ENCODE results near the gene EIF4G3.
"Not testable (repeated sequence)": the region's sequence is repeated elsewhere in the genome, so short reads cannot be mapped to it uniquely, and the experiment has no call there.

The EIF4G3 gene

DNA sequence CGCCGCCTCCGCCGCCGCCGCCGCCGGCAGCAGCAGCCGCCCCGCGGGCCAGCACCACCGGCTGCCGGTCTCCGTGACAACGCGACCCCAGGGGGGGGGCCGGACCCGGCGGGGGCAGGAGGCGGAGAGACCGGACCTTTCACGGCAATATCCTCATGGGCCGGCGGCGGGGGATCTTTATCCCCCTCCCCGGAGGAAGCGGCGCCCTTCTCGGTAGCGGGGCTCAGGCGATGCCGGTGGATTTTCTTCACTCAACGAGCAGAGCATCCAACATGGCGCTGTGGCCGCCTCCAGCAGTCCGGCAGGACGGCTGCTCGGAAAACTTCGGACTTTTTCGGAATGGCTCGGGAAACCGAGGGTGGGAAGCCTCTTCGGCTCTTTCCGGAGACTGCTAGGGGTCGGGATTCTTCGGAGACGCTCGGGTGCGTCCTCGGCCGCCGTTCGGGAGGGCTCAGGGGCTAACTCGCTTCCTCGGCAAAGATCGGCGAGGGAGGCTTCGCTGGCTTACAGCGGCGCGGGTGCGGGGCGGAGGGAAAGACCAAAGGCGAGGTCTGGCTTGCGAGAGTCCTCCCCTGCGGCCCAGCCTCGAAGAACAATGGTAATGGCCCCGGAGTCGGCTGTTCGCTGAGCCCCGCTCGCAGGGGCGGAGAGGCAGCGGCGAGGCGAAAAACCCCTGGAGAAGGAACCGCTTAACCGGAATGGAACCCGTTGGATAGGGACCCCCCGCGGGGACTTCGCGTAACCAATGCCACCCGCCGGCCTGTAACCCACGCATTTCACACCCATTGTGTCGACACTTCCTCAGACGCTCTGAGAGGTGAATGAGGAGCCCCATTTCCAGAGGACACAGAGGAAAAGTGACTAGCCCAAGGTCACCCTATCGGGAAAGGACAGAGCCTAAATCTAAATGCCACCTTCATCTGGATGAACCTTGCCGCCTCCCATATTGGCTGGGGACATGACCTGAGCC lies at the start of gene EIF4G3:
Gene EIF4G3 (minus strand): TSS at position 312 of the 970 bp plus-strand sequence. CDS start 174,155 bp downstream, outside the sequence.
- DNase-seq (ENCODE audit: low spot score) = peak; percentile 95

DNA sequence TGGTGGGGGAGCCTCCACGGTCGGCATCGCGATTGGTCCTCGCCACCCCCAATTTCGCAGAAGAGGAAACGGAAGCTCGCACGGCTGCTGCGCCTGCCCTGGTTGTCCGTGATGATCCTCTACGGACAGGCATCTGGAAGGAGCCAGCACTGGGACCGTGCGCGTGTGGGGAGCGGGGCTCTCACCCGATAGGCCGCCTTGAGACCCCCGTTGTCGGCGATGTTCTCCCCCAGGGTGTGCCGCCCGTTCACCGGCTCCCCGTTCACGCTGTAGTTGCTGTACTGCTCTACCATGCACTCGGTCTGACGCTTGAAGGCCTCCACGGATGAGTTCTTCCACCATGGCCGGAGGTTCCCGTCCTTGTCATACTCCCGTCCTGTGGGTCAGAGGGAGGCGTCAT lies 48.4 kb upstream of the EIF4G3 start:
- DNase-seq (ENCODE audit: low spot score) = no peak

- no peak for DNase-seq (ENCODE audit: low spot score)
Measured at GRCh38 chr1:21220815-21221214, 44.1 kb upstream of the EIF4G3 start.

- DNase-seq (ENCODE audit: low spot score) = no peak
Measured at GRCh38 chr1:21219674-21220073, 43.0 kb upstream of the EIF4G3 start.

DNA sequence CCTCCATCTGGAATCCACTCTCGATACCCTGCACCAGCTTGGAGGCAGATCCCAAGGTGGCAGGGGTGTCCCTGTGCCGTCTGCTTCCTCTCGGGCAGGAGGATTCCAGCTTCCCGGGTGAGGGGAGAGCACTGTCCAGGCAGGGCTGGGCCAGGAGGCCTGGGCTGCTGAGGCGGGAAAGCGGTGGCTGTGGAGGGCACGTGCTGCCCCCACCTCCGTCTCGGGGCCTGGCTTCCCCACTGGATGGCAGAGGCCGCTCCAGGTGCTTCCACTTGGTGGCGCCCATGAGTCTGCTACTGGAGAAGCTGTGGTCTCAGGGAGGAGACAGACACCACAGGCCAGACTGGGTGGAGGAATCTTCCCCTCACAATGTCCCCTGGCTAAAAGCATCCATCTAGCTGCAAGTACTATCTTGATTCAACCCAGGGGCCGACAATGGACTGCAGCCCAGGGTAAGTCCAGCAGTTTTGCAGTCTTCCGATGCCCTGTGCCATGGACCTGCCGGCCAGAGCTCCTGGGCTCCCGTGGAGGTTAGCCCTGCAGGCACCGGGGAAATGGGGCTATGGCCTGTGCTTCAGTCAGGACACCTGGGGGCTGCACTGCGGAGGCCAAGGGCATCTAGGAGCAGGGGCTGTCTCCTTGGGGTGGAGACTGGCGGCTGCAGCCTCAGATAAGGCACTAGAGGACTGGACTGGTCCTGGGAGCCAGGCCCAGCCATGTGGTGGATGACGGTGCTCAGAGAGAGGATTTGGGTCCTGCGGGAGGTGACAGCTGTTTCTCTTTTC lies 41.3 kb upstream of the EIF4G3 start:
- peak; percentile 65 for DNase-seq (ENCODE audit: low spot score)

GRCh38 chr1:21216835-21217811 lies 40.4 kb upstream of the EIF4G3 start:
- peak; percentile 42 for DNase-seq (ENCODE audit: low spot score)

GRCh38 chr1:21212126-21212525 lies 35.4 kb upstream of the EIF4G3 start:
- no peak for DNase-seq (ENCODE audit: low spot score)

DNA sequence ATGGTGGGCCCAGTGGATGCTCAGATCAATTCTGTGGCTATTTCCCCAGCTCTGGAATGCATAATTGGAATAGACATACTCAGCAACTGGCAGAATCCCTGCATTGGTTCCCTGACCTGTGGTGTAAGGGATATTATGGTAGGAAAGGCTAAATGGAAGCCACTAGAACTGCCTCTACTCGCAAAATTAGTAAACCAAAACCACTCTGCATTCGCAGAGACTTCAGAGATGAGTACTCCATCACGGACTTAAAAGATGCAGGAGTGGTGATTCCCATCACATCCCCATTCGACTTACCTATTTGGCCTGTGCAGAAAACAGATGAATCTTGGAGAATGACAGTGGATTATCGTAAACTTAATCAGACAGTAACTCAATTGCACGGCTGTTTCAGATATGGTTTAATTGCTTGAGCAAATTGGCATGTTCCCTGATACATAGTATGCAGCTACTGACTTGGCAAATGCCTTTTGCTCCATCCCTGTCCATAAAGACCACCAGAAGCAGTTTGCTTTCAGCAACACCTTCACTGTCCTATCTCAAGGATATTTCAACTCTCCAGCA lies 31.5 kb upstream of the EIF4G3 start:
- not testable (repeated sequence) for DNase-seq (ENCODE audit: low spot score)

DNA sequence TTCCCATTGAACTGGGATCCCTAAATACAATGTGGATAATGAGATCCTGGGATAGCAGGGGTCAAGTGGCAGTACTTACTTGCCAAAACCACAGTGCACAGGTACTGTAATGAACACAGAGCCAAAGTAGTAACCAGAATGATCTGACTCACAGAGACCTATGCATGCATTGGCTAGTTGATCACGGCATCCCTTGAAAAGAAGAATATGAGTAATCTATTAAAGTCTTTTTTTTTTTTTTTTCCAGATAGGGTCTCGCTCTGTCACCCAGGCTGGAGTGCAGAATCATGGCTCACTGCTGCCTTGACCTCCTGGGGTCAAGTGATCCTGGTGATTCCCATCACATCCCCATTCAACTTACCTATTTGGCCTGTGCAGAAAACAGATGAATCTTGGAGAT lies 29.4 kb upstream of the EIF4G3 start:
- no peak for DNase-seq (ENCODE audit: low spot score)

DNA sequence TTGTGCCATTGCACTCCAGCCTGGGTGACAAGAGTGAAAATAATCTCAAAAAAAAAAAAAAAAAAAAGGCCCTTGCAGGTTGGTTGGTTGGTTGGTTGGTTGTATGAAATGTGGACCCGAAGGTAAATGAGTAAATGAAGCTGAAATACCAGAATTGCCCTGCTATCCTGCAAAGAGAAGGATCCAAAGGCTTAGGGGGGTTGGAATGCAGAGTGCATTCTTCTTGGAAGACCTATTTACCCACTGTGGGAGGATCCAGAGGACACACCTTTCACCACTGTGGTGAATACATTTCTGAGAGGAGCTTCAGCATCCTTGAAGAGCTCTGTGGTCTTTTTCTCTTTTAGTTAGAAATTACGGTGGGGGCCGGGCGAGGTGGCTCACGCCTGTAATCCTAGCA lies 28.7 kb upstream of the EIF4G3 start:
- no peak for DNase-seq (ENCODE audit: low spot score)

DNA sequence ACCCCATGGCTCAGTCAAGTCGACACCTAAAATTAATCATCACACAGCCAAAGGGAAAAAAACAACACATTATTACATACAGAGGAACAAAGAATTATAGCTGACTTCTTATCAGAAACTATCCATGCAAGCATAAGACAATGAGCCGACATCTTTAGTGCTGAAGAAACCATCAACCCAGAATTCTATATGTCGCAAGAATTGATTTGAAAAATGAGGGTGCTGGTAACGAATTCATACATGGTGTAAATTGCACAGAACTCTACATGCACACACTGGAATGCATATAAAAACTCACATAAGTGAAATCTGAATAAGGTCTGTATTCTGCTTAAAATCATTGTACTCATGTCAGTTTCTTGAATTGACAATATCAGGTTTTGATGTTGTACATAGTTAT lies 25.0 kb upstream of the EIF4G3 start:
- DNase-seq (ENCODE audit: low spot score) = no peak

GRCh38 chr1:21201238-21201637 lies 24.5 kb upstream of the EIF4G3 start:
- DNase-seq (ENCODE audit: low spot score) = not testable (repeated sequence)

DNA sequence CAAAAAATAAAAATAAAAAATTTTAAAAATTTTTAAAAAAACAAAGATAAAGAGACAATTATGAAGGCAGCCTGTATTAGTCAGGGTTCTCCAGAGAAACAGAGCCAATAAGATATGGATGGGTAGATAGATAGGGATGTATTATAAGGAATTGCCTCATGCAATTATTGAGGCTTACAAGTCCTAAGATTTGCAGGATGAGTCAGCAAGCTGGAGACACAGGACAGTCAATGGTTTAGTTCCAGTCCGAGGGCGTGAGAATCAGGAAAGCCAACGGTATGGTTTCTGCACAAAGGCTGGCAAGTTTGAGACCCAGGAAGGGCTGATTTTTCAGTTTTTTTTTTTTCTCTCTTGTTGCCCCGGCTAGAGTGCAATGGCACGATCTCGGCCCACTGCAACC lies 24.1 kb upstream of the EIF4G3 start:
- DNase-seq (ENCODE audit: low spot score) = no peak

GRCh38 chr1:21198929-21199328 lies 22.2 kb upstream of the EIF4G3 start:
- no peak for DNase-seq (ENCODE audit: low spot score)

GRCh38 chr1:21192871-21193270 lies 16.2 kb upstream of the EIF4G3 start:
- no peak for DNase-seq (ENCODE audit: low spot score)

GRCh38 chr1:21192284-21192683 lies 15.6 kb upstream of the EIF4G3 start:
- no peak for DNase-seq (ENCODE audit: low spot score)

- not testable (repeated sequence) for DNase-seq (ENCODE audit: low spot score)
Measured at GRCh38 chr1:21190771-21191170, 14.1 kb upstream of the EIF4G3 start.

DNA sequence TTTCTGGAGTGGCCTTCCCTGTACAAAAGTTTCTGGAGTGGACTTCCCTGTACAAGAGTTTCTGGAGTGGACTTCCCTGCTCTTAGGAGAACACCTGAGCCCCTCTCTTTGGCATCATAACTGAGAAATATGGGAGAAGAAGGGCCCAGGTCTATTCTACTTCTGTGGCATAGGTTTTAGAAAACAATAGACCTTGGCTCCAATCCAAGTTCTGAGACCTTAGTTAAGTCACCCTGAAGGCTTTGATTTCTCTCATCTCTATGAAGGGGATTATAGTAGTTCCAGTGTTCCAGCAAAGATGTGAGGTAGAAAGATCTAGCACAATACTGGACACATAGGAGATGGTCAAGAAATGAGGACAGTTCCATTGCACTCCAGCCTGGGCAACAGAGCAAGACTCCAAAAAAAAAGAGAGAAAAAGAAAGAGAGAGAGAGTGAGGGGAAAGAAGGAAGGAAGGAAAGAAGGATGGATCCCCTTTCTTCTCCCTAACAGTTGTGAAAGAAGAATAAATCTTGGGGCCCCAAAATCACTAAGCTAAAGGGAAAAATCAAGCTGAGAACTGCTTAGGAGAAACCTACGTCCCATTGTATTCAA lies 13.3 kb upstream of the EIF4G3 start:
- DNase-seq (ENCODE audit: low spot score) = no peak

DNA sequence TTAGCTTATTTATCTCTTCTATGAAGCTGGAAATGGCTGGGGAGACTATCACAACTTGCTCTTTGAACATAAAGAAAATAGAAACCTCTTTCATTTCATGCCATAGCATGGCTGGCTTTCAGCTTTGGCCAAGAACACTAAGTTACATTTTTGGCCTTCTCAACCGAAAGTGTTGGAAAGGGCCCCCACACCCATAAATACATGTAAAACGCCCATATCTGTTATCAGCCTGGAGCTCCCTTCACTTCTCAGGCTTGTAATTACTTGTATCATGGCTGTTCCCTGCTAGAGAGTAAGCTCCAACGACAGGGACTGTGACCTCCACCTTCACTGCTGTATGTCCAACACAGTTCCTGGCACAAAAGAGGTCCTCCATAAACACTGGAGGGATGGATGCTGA lies 12.7 kb upstream of the EIF4G3 start:
- DNase-seq (ENCODE audit: low spot score) = no peak

GRCh38 chr1:21188235-21188634 lies 11.5 kb upstream of the EIF4G3 start:
- no peak for DNase-seq (ENCODE audit: low spot score)

DNA sequence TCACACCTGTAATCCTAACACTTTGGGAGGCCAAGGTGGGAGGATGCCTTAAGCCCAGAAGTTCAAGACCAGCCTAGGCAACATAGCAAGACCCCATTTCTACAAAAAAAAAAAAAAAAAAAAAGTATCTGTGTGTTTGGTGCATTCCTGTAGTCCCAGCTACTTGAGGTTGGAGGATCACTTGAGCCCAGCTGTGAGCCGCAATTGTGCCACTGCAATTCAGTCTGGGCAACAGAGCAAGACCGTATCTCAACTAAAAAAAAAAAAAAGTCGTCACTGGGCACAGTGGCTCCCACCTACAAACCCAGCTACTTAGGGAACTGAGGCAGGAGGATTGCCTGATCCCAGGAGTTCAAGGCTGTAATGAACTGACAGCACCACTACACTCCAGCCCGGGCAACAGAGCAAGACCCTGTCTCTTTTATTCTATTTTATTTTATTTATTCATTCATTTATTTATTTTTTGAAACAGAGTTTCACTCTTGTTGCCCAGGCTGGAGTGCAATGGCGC lies 8.6 kb upstream of the EIF4G3 start:
- DNase-seq (ENCODE audit: low spot score) = no peak

Data from hepatic stellate cell (primary cell).